HepG2 (cell line): Measurements from ENCODE around the gene PDZD7. TPM values are rescaled to one million over a fixed set of nuclear protein-coding genes. Genes with fewer than 3 reads are reported as not detected.

Source experiments
- ATAC-seq: fragments of 200-7000 bp; cut with Tn5 transposase; 3 replicates; pipeline ENCODE4 v1.9.1; 2020; ENCODE audit warnings: mild to moderate bottlenecking, moderate library complexity
- BruUV-seq: library from RNA; stranded (reverse); fragments of 400-500 nt; replicated peaks from 2 replicates; lab custom pipeline; 2021; lab: Mats Ljungman, UMichigan
- CTCF ChIA-PET: fragments of 300-600 bp; formaldehyde crosslinking; extraction: SDS; loops from one replicate; lab custom pipeline; 2021; ENCODE audit warnings: low total read pairs, inconsistent platforms, low intra/inter-chr PET ratio; lab: Yijun Ruan, JAX
- POLR2A ChIA-PET: fragments of 350-600 bp; sonication (Branson Sonifier 250); formaldehyde crosslinking; loops from one replicate; lab custom pipeline; 2020; ENCODE audit warnings: antibody characterized with exemption, inconsistent platforms; lab: Yijun Ruan, JAX
- DNase-seq: peaks from one replicate; pipeline ENCODE4 v3.0.0-alpha.2; 2015; ENCODE audit warnings: low spot score
- FAIRE-seq: peaks from 3 replicates; lab custom pipeline; 2011; peaks lifted over from hg19 to GRCh38; lab: Jason Lieb, UNC
- H2AFZ ChIP-seq: one replicate; pipeline ENCODE4 v1.6.1; 2011; ENCODE audit warnings: low read length, inconsistent platforms
- H3K27ac ChIP-seq: fragments of 300-600 bp; 3 replicates; pipeline ENCODE4 v1.8.0; 2011; ENCODE audit warnings: mixed run types, mild to moderate bottlenecking, mixed read lengths, low read length, inconsistent platforms; ENCODE audit not compliant: insufficient read depth; ENCODE audit errors: extremely low read length
- H3K27me3 ChIP-seq, 2 experiments: fragments of 200-600 bp in 1 of 2; 2 replicates in 1 of 2; 3 replicates in 1 of 2; pipeline versions ENCODE4 v1.6.0 to v1.8.0; 2011; ENCODE audit warnings: low read length in 2 of 2, mild to moderate bottlenecking in 2 of 2, moderate library complexity in 2 of 2, inconsistent platforms in 1 of 2; ENCODE audit not compliant: insufficient read depth in 2 of 2, control insufficient read depth in 1 of 2
- H3K36me3 ChIP-seq, 2 experiments: fragments of 200-600 bp in 1 of 2; replicated peaks in 1 of 2; 2 replicates in 1 of 2; 3 replicates in 1 of 2; pipeline versions ENCODE4 v1.5.1 to v1.8.0; 2011; ENCODE audit warnings: low read length in 2 of 2, inconsistent platforms in 1 of 2; ENCODE audit not compliant: insufficient read depth in 2 of 2, control insufficient read depth in 1 of 2
- H3K4me1 ChIP-seq: 2 replicates; pipeline ENCODE4 v1.5.1; 2012; ENCODE audit warnings: low read length, inconsistent platforms; ENCODE audit not compliant: insufficient read depth
- H3K4me2 ChIP-seq: 2 replicates; pipeline ENCODE4 v1.6.0; 2011; ENCODE audit warnings: low read depth, low read length, inconsistent platforms
- H3K4me3 ChIP-seq, 3 experiments: fragments of 200-600 bp in 1 of 3; sonication (generic), shearing (Covaris generic) in 1 of 3; replicated peaks in 1 of 3; 2 replicates each; pipeline ENCODE4 v1.5.1; 2011 to 2016; ENCODE audit warnings: low read length in 3 of 3, inconsistent platforms in 2 of 3, low read depth in 2 of 3, mild to moderate bottlenecking in 2 of 3, control low read depth in 1 of 3, mixed read lengths in 1 of 3; ENCODE audit not compliant: insufficient read depth in 1 of 3
- H3K79me2 ChIP-seq: one replicate; pipeline ENCODE4 v1.6.1; 2011; ENCODE audit warnings: low read length, inconsistent platforms; ENCODE audit not compliant: insufficient read depth
- H3K9ac ChIP-seq: 2 replicates; pipeline ENCODE4 v1.6.0; 2011; ENCODE audit warnings: mild to moderate bottlenecking, low read depth, low read length, inconsistent platforms; ENCODE audit not compliant: insufficient read depth
- H3K9me3 ChIP-seq: 2 replicates; pipeline ENCODE4 v1.5.1; 2012; ENCODE audit warnings: mild to moderate bottlenecking, low read length
- H4K20me1 ChIP-seq: 2 replicates; pipeline ENCODE4 v1.6.0; 2011; ENCODE audit warnings: inconsistent platforms, mild to moderate bottlenecking, low read length, moderate library complexity; ENCODE audit not compliant: insufficient read depth
- AGO2 ChIP-seq: fragments of 200-400 bp; formaldehyde crosslinking; optimal IDR thresholded peaks from 2 replicates; pipeline ENCODE3; 2017; ENCODE audit warnings: mild to moderate bottlenecking, low read depth, low read length, moderate library complexity
- GMEB2 ChIP-seq: IDR thresholded peaks from 2 replicates; pipeline ENCODE4 v1.6.1; 2016; ENCODE audit warnings: missing biosample characterization, missing genetic modification reagents, low read depth
- HNRNPL ChIP-seq: fragments of 200-400 bp; formaldehyde crosslinking; IDR thresholded peaks from 2 replicates; pipeline ENCODE4 v1.6.1; 2017; ENCODE audit warnings: mild to moderate bottlenecking, low read depth, low read length
- RBFOX2 ChIP-seq: fragments of 200-400 bp; formaldehyde crosslinking; IDR thresholded peaks from 2 replicates; pipeline ENCODE4 v1.6.1; 2017; ENCODE audit warnings: low read depth, mild to moderate bottlenecking, low read length
- RFXAP ChIP-seq: sonication (generic); formaldehyde crosslinking; IDR thresholded peaks from 2 replicates; pipeline ENCODE4 v1.4.0; 2020; ENCODE audit warnings: missing genetic modification reagents, borderline replicate concordance
- ZBTB33 ChIP-seq: sonication (generic); formaldehyde crosslinking; IDR thresholded peaks from 2 replicates; pipeline ENCODE4 v1.4.0; 2020; ENCODE audit warnings: missing genetic modification reagents
- ZBTB38 ChIP-seq: sonication (generic); formaldehyde crosslinking; IDR thresholded peaks from 2 replicates; pipeline ENCODE4 v1.5.1; 2020; ENCODE audit warnings: mild to moderate bottlenecking, missing genetic modification reagents
- ZNF687 ChIP-seq: sonication (generic); formaldehyde crosslinking; IDR thresholded peaks from 2 replicates; pipeline ENCODE4 v1.5.1; 2020; ENCODE audit warnings: mild to moderate bottlenecking, missing genetic modification reagents, moderate library complexity
- WGBS: methylation state at CpG from one replicate; pipeline ENCODE4 v1.1.6; 2017; ENCODE audit warnings: low lambda C conversion rate; 5-methylcytosine and 5-hydroxymethylcytosine counted together
- in situ Hi-C: cut with HindIII; loops from 2 replicates; pipeline ENCODE4 v1.10.0; 2017; ENCODE audit warnings: low pct_unique_long_range_greater_than_20kb; ENCODE audit not compliant: extremely low pct_ligation_motif_present
- intact Hi-C: fragments of 100-400 bp; cut with micrococcal nuclease; formaldehyde crosslinking; loops from one replicate; pipeline ENCODE4 v1.10.0; 2022; ENCODE audit not compliant: unreplicated experiment
- polyA plus RNA-seq, 8 experiments: library from polyadenylated mRNA; depleted of rRNA in 3 of 8; stranded (reverse) in 7 of 8; unstranded in 1 of 8; fragments of >200 nt; fragmentation: Illumina TruSeq in 4 of 8; extraction: Trizol in 4 of 8; gene quantifications; 2 replicates each; pipeline versions ENCODE4 v1.2.1 to v1.2.3, GENCODE V29; 2011 to 2016; ENCODE audit warnings: low read depth in 4 of 8, missing spikeins in 1 of 8, mixed read lengths in 1 of 8; ENCODE audit not compliant: insufficient read depth in 1 of 8
- total RNA-seq, 5 experiments: library from RNA; depleted of rRNA; stranded (reverse); fragments of >200 nt; fragmentation: Illumina TruSeq; extraction: Trizol; gene quantifications; 2 replicates each; pipeline ENCODE4 v1.2.3, GENCODE V29; 2016; ENCODE audit warnings: low read depth in 1 of 5

The PDZD7 gene
- total and polyA plus RNA-seq, 2 of the 13 experiments (the other 11 are each of a cell fraction or from before 2014, with no cell fraction given), result 0.58 to 0.73 TPM

- intact Hi-C loops, result no loop called here
- Histone ChIP-seq H3K9ac (no peak overlapping the region), H3K79me2 (peaks cover 8% of the 10 kb centered on the region), H4K20me1 (no peaks in the 10 kb centered on the region; the same call in 1 of the 2 replicates), H3K4me1 (peaks cover 53% of the 10 kb centered on the region), H3K4me3 (no peak overlapping the region), H3K4me2 (no peak overlapping the region), H3K9me3 (no peaks in the 10 kb centered on the region), H3K27ac (peak overlapping the region; percentile 36), H3K27me3 (no peaks in the 10 kb centered on the region), H3K36me3 (peaks cover 17 to 43% of the 10 kb centered on the region in 2 experiments; a peak in 4 of 5 replicates), H2AFZ (no peak overlapping the region)
- POLR2A ChIA-PET, result interaction anchor here (0.9 to 7.1 kb wide), 3 partner anchors 7 to 37 kb away, joined by 3 to 124 read pairs (median 3); partner anchors contain the start of genes LZTS2, MRPL43 and TWNK
- no peak for DNase-seq
- CTCF ChIA-PET, result no interaction called here
- TSS peak; percentile 29 for BruUV-seq
- WGBS, result 94% methylated on average over 23 of the region's 33 CpGs
- no peak for ATAC-seq
- peak; percentile 92 for TF ChIP-seq HNRNPL
- TF ChIP-seq ZBTB38 (CRISPR knock-in tag), result peak; percentile 93
- TF ChIP-seq AGO2, result peak; percentile 95
- peak; percentile 95 for TF ChIP-seq ZBTB33 (CRISPR knock-in tag)
- TF ChIP-seq RBFOX2, result peak; percentile 84
- no peak for TF ChIP-seq GMEB2
- TF ChIP-seq ZNF687 (CRISPR knock-in tag), result peak; percentile 33; the same call in 1 of the 2 replicates
- no peak for TF ChIP-seq RFXAP (CRISPR knock-in tag)
- FAIRE-seq, result no peak
- in situ Hi-C loops, result no loop called here
Measured at GRCh38 chr10:101006593-101007098, 24.3 kb downstream of the PDZD7 start.
